ENCODE data around the gene LDLRAD3. TPM values are rescaled to one million over a fixed set of nuclear protein-coding genes. Genes with fewer than 3 reads are reported as not detected.
A peak's percentile ranks its signal among the peaks of the same experiment; 100 is the strongest.

The LDLRAD3 gene
- polyA plus RNA-seq, 1 of the 3 experiments (the other 2 are of a cell fraction): 10.6 TPM

- Histone ChIP-seq H4K20me1 (ENCODE audit: insufficient read depth) (no peaks in the 10 kb centered on the region), H3K27me3 (ENCODE audit: insufficient read depth) (no peaks in the 10 kb centered on the region), H3K9ac (no peak overlapping the region), H3K27ac (ENCODE audit: low read depth in 2 of 2, low read length in 1 of 2) (no peak overlapping the region), H3K79me2 (ENCODE audit: insufficient read depth) (peaks cover 16% of the 10 kb centered on the region; the same call in 1 of the 2 replicates), H3K4me3 (ENCODE audit: low read depth in 2 of 2, low read length in 1 of 2) (no peak overlapping the region), H3K36me3 (replicated peaks in 1 of 2; ENCODE audit: control insufficient read depth in 1 of 2, insufficient read depth in 2 of 2, low read length in 1 of 2) (no peaks in the 10 kb centered on the region), H2AFZ (ENCODE audit: low read depth) (no peak overlapping the region), H3K4me2 (no peak overlapping the region), H3K4me1 (ENCODE audit: control insufficient read depth in 1 of 2, insufficient read depth in 2 of 2, low read depth in 1 of 2, low read length in 1 of 2) (peaks cover 13 to 14% of the 10 kb centered on the region in 2 experiments; a peak in 3 of 4 replicates), H3K9me3 (no peaks in the 10 kb centered on the region), H3K9me2 (no peaks in the 10 kb centered on the region), H3F3A (replicated peaks; ENCODE audit: insufficient read depth) (no peaks in the 10 kb centered on the region)
- WGBS (ENCODE audit: low lambda C conversion rate): 88% methylated on average over 4 of the region's 4 CpGs
- TF ChIP-seq MEF2A (IDR thresholded peaks at IDR 0.05; ENCODE audit: borderline replicate concordance, low read depth) (no peak), MXI1 (IDR thresholded peaks at IDR 0.05; ENCODE audit: low read depth, low read length) (no peak), CHD2 (IDR thresholded peaks at IDR 0.05; ENCODE audit: low read length, partially characterized antibody) (no peak), JUND (IDR thresholded peaks at IDR 0.05) (no peak), MAX (IDR thresholded peaks at IDR 0.05; ENCODE audit: low read depth) (no peak), GATA2 (CRISPR knock-in tag; IDR thresholded peaks at IDR 0.05) (no peak), NRF1 (IDR thresholded peaks at IDR 0.05; ENCODE audit: low read depth, low read length) (no peak)
- POLR2A ChIA-PET: interaction anchor here (0.6 kb wide), 1 partner anchor 23 kb away, joined by 3 read pairs; no protein-coding TSS in a partner anchor
- DNase-seq: no peak
- CTCF ChIA-PET: interaction anchor here (2.2 kb wide), 1 partner anchor 13 kb away, joined by 6 read pairs; no protein-coding TSS in a partner anchor
These were observed 85.8 kb downstream of the LDLRAD3 start for GRCh38 chr11:36029616-36030015.

- H3K4me2 ChIP-seq: no peak overlapping the region
- no peaks in the 10 kb centered on the region for H3K27me3 ChIP-seq (ENCODE audit: insufficient read depth)
- H3K27ac ChIP-seq (ENCODE audit: low read depth in 2 of 2, low read length in 1 of 2): no peak overlapping the region; a peak in 1 of 4 replicates
- H3K36me3 ChIP-seq (replicated peaks in 1 of 2; ENCODE audit: control insufficient read depth in 1 of 2, insufficient read depth in 2 of 2, low read length in 1 of 2): no peaks in the 10 kb centered on the region
- ChIA-PET CTCF (interaction anchor here (0.6 to 2.2 kb wide), 4 partner anchors 10 to 543 kb away, joined by 3 to 6 read pairs (median 4); no protein-coding TSS in a partner anchor), POLR2A (no interaction called here)
- H3K79me2 ChIP-seq (ENCODE audit: insufficient read depth): peaks cover 23% of the 10 kb centered on the region; the same call in 1 of the 2 replicates
- no peak overlapping the region for H3K9ac ChIP-seq
- H3K9me3 ChIP-seq: no peaks in the 10 kb centered on the region
- H3K4me3 ChIP-seq (ENCODE audit: low read depth in 2 of 2, low read length in 1 of 2): no peak overlapping the region
- DNase-seq: peak; percentile 56
- H3K4me1 ChIP-seq (ENCODE audit: control insufficient read depth in 1 of 2, insufficient read depth in 2 of 2, low read depth in 1 of 2, low read length in 1 of 2): peaks cover 17 to 20% of the 10 kb centered on the region in 2 experiments
- TF ChIP-seq RCOR1 (IDR thresholded peaks at IDR 0.05; ENCODE audit: low read length): no peak
- no peak for TF ChIP-seq YY1 (IDR thresholded peaks at IDR 0.05; ENCODE audit: low read depth)
- peak; percentile 26; the same call in 1 of the 2 replicates for TF ChIP-seq RAD21 (IDR thresholded peaks at IDR 0.05; ENCODE audit: low read length)
- peak in 1 of 2 experiments; percentile 39; a peak in 1 of 4 replicates for TF ChIP-seq EP300 (IDR thresholded peaks at IDR 0.05; ENCODE audit: borderline replicate concordance in 1 of 2, low read depth in 1 of 2, low read length in 1 of 2)
- no peak for TF ChIP-seq SMC3 (IDR thresholded peaks at IDR 0.05; ENCODE audit: low read depth, low read length)
- no peak for TF ChIP-seq USF1 (IDR thresholded peaks at IDR 0.05; ENCODE audit: borderline replicate concordance, low read depth)
- TF ChIP-seq RFX5 (IDR thresholded peaks at IDR 0.05; ENCODE audit: low read length): no peak
- TF ChIP-seq PBX3 (IDR thresholded peaks at IDR 0.05): 0 out of 2 replicates have a peak, but pooled peaks have one; percentile 19
- TF ChIP-seq ZBTB33 (IDR thresholded peaks at IDR 0.05; ENCODE audit: borderline replicate concordance, low read depth): no peak
- TF ChIP-seq MEF2A (IDR thresholded peaks at IDR 0.05; ENCODE audit: borderline replicate concordance, low read depth): no peak
- TF ChIP-seq GATA2 (CRISPR knock-in tag; IDR thresholded peaks at IDR 0.05): peak; percentile 35; the same call in 1 of the 2 replicates
- TF ChIP-seq TCF12 (IDR thresholded peaks at IDR 0.05): peak; percentile 20; the same call in 1 of the 2 replicates
- no peak for TF ChIP-seq RXRA (IDR thresholded peaks at IDR 0.05; ENCODE audit: borderline replicate concordance, low read depth)
- no peak for TF ChIP-seq POLR2AphosphoS5 (IDR thresholded peaks at IDR 0.05; ENCODE audit: low read depth, low read length)
- no peak for TF ChIP-seq JUND (IDR thresholded peaks at IDR 0.05)
- TF ChIP-seq TAF1 (IDR thresholded peaks at IDR 0.05; ENCODE audit: borderline replicate concordance, low read depth, low read length): no peak
- TF ChIP-seq MAX (IDR thresholded peaks at IDR 0.05; ENCODE audit: low read depth): no peak
- TF ChIP-seq USF2 (IDR thresholded peaks at IDR 0.05; ENCODE audit: borderline replicate concordance, low read depth, low read length): no peak
- no peak for TF ChIP-seq FOXJ3 (CRISPR knock-in tag; IDR thresholded peaks at IDR 0.05)
- no peak for TF ChIP-seq NRF1 (IDR thresholded peaks at IDR 0.05; ENCODE audit: low read depth, low read length)
- 91% methylated on average over 1 of the region's 1 CpG for WGBS (ENCODE audit: low lambda C conversion rate)
- H3K9me2 ChIP-seq: no peaks in the 10 kb centered on the region
- no peak overlapping the region for H2AFZ ChIP-seq (ENCODE audit: low read depth)
- H4K20me1 ChIP-seq (ENCODE audit: insufficient read depth): no peaks in the 10 kb centered on the region
- H3F3A ChIP-seq (replicated peaks; ENCODE audit: insufficient read depth): peaks cover 4% of the 10 kb centered on the region
These were observed 86.9 kb downstream of the LDLRAD3 start for GRCh38 chr11:36030731-36031281.

All from SK-N-SH (cell line).